ENCODE results near the gene KIAA1671. TPM values are rescaled to one million over a fixed set of nuclear protein-coding genes. Genes with fewer than 3 reads are reported as not detected.
A peak's percentile ranks its signal among the peaks of the same experiment; 100 is the strongest.

The KIAA1671 gene
- total and polyA plus RNA-seq, 4 donors, result 8.7 to 35.9 (median 19.1) TPM

DNA sequence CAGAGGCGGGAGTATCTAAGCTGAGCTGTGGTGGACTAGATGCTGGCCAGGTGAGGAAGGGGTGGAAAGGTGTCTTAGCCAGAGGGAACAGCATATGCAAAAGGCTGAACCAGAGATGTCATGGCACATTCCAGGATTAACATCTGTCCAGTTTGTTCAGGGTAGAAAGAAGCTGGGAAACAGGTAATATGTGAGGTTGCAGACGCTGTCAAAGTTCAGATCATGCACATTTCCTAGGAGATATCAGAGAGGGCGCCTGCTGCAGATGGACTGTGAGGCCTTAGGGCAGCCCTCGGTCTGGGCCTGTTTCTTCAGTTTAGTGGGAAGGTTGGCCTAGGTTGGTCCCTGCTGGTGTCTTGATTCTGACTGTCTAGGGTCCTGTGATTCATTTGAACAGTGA, 149.5 kb downstream of the KIAA1671 start:
- no peak overlapping the region for H3K9ac ChIP-seq (ENCODE audit: low read depth in 1 of 2, low read length in 2 of 2)
- TF ChIP-seq RAD21 (IDR thresholded peaks at IDR 0.05), result no peak
- no peak for TF ChIP-seq TAF1 (conservative IDR thresholded peaks at IDR 0.05)
- TF ChIP-seq, protein P1, sequence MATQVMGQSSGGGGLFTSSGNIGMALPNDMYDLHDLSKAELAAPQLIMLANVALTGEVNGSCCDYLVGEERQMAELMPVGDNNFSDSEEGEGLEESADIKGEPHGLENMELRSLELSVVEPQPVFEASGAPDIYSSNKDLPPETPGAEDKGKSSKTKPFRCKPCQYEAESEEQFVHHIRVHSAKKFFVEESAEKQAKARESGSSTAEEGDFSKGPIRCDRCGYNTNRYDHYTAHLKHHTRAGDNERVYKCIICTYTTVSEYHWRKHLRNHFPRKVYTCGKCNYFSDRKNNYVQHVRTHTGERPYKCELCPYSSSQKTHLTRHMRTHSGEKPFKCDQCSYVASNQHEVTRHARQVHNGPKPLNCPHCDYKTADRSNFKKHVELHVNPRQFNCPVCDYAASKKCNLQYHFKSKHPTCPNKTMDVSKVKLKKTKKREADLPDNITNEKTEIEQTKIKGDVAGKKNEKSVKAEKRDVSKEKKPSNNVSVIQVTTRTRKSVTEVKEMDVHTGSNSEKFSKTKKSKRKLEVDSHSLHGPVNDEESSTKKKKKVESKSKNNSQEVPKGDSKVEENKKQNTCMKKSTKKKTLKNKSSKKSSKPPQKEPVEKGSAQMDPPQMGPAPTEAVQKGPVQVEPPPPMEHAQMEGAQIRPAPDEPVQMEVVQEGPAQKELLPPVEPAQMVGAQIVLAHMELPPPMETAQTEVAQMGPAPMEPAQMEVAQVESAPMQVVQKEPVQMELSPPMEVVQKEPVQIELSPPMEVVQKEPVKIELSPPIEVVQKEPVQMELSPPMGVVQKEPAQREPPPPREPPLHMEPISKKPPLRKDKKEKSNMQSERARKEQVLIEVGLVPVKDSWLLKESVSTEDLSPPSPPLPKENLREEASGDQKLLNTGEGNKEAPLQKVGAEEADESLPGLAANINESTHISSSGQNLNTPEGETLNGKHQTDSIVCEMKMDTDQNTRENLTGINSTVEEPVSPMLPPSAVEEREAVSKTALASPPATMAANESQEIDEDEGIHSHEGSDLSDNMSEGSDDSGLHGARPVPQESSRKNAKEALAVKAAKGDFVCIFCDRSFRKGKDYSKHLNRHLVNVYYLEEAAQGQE (IDR thresholded peaks at IDR 0.05), result no peak
- TF ChIP-seq, protein P2, sequence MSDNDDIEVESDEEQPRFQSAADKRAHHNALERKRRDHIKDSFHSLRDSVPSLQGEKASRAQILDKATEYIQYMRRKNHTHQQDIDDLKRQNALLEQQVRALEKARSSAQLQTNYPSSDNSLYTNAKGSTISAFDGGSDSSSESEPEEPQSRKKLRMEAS (IDR thresholded peaks at IDR 0.05), result no peak
- TF ChIP-seq FOXA2 (IDR thresholded peaks at IDR 0.05), result no peak
- TF ChIP-seq FOXA1 (IDR thresholded peaks at IDR 0.05), result no peak
- TF ChIP-seq SP1 (IDR thresholded peaks at IDR 0.05), result no peak
- TF ChIP-seq HNF4G (IDR thresholded peaks at IDR 0.05), result no peak
- 96% methylated on average over 4 of the region's 4 CpGs for WGBS
- no peaks in the 10 kb centered on the region for H3K36me3 ChIP-seq (ENCODE audit: control insufficient read depth in 4 of 4, insufficient read depth in 3 of 4, low read depth in 1 of 4, low read length in 3 of 4)
- no peaks in the 10 kb centered on the region for H3K4me1 ChIP-seq (ENCODE audit: control insufficient read depth in 4 of 4, insufficient read depth in 4 of 4, low read length in 3 of 4)
- no peak for DNase-seq (ENCODE audit: low spot score)
- H3K4me3 ChIP-seq (ENCODE audit: low read depth in 1 of 3, low read length in 3 of 3), result no peak overlapping the region
- H3K27me3 ChIP-seq (ENCODE audit: control insufficient read depth in 4 of 4, insufficient read depth in 4 of 4, low read length in 3 of 4), result no peaks in the 10 kb centered on the region
- H3K27ac ChIP-seq (ENCODE audit: low read depth in 1 of 2, low read length in 2 of 2), result no peak overlapping the region
- no peaks in the 10 kb centered on the region for H3K9me3 ChIP-seq (ENCODE audit: control insufficient read depth in 4 of 4, low read length in 3 of 4)

DNA sequence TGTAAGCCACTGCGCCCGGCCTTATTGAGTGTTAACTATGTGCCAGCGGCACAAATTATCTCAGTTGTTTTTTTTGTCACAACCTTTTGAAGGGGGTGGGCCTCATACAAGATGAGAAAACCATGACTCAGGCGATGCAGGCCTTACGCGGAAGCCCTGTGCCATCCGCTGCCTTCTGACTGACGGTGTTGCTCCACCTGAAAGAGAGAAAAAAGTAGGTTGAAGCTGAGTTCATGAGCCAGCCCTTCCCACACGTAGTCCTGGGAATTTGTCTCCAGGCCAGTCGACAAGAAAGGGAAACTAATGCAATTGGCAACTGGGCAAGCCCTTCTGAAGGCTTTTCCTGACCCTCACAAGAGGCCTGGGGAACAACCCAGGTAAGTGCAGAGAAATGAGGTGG, 150.2 kb downstream of the KIAA1671 start:
- no peak for TF ChIP-seq FOXA1 (IDR thresholded peaks at IDR 0.05)
- peak in 1 of 2 donors; percentile 37 for TF ChIP-seq RXRA (IDR thresholded peaks at IDR 0.05)
- Histone ChIP-seq H3K27ac (ENCODE audit: low read depth in 1 of 2, low read length in 2 of 2) (no peak overlapping the region), H3K27me3 (ENCODE audit: control insufficient read depth in 4 of 4, insufficient read depth in 4 of 4, low read length in 3 of 4) (no peaks in the 10 kb centered on the region), H3K9me3 (ENCODE audit: control insufficient read depth in 4 of 4, low read length in 3 of 4) (no peaks in the 10 kb centered on the region), H3K9ac (ENCODE audit: low read depth in 1 of 2, low read length in 2 of 2) (no peak overlapping the region), H3K4me3 (ENCODE audit: low read depth in 1 of 3, low read length in 3 of 3) (no peak overlapping the region), H3K36me3 (ENCODE audit: control insufficient read depth in 4 of 4, insufficient read depth in 3 of 4, low read depth in 1 of 4, low read length in 3 of 4) (no peaks in the 10 kb centered on the region), H3K4me1 (ENCODE audit: control insufficient read depth in 4 of 4, insufficient read depth in 4 of 4, low read length in 3 of 4) (no peaks in the 10 kb centered on the region)
- no peak for DNase-seq (ENCODE audit: low spot score)
- WGBS, result 81% methylated on average over 10 of the region's 10 CpGs

DNA sequence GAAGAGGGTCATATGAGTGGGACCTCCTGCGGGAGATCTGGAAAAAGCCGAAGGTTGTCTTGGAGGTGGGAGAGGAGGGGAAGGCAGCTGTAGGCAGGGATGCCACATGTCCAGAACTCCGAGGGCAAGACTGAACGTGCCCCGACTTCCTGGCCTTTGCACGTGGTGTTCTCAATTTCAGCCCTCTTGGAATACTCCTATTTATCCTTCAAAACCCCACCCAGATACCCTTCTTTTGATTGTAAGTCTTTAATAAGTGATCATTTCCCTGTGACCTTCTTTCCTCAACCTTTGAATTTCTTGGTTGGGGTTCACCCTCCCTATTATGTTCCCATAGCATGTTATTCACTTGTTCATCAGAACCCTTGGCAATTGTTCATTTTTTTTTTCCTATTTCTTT, 151.9 kb downstream of the KIAA1671 start:
- Histone ChIP-seq H3K27me3 (ENCODE audit: control insufficient read depth in 4 of 4, insufficient read depth in 4 of 4, low read length in 3 of 4) (no peaks in the 10 kb centered on the region), H3K27ac (ENCODE audit: low read depth in 1 of 2, low read length in 2 of 2) (no peak overlapping the region), H3K9ac (ENCODE audit: low read depth in 1 of 2, low read length in 2 of 2) (no peak overlapping the region), H3K36me3 (ENCODE audit: control insufficient read depth in 4 of 4, insufficient read depth in 3 of 4, low read depth in 1 of 4, low read length in 3 of 4) (no peaks in the 10 kb centered on the region), H3K4me3 (ENCODE audit: low read depth in 1 of 3, low read length in 3 of 3) (no peak overlapping the region), H3K9me3 (ENCODE audit: control insufficient read depth in 4 of 4, low read length in 3 of 4) (peaks cover 0 to 3% (median 0%) of the 10 kb centered on the region in 4 donors), H3K4me1 (ENCODE audit: control insufficient read depth in 4 of 4, insufficient read depth in 4 of 4, low read length in 3 of 4) (peaks cover 0 to 2% (median under 1%) of the 10 kb centered on the region in 4 donors)
- DNase-seq (ENCODE audit: low spot score), result no peak
- 89% methylated on average over 6 of the region's 6 CpGs for WGBS
- no peak for TF ChIP-seq GABPA (IDR thresholded peaks at IDR 0.05 in 1 of 2, conservative IDR thresholded peaks at IDR 0.05 in 1 of 2)

Data from liver (tissue), 9 donors.